Astrocyte of the spinal cord (primary cell): ENCODE measurements around the gene DNAJB12.
A peak's percentile ranks its signal among the peaks of the same experiment; 100 is the strongest.
"Not testable (repeated sequence)": the region's sequence is repeated elsewhere in the genome, so short reads cannot be mapped to it uniquely, and the experiment has no call there.

ENCODE experiments used
- DNase-seq: peaks from one replicate; pipeline ENCODE4 v3.0.0; 2011; ENCODE audit warnings: low read depth, low spot score
- H3K4me3 ChIP-seq: 2 replicates; pipeline ENCODE4 v1.5.1; 2011; ENCODE audit warnings: low read depth, mild to moderate bottlenecking, low read length, moderate library complexity
- CTCF ChIP-seq: IDR thresholded peaks from 2 replicates; pipeline ENCODE4 v1.5.1; 2012; ENCODE audit warnings: low read depth, mild to moderate bottlenecking, low read length, inconsistent platforms
- in situ Hi-C: cut with HindIII; loops from 2 replicates; pipeline ENCODE4 v1.10.0; 2017; ENCODE audit warnings: low sequenced_read_pairs

The DNAJB12 gene

GRCh38 chr10:72386916-72387586, 32.3 kb upstream of the DNAJB12 start:
- DNase-seq = no peak
- in situ Hi-C loops = no loop called here
- H3K4me3 ChIP-seq = no peak overlapping the region
- TF ChIP-seq CTCF = no peak

- in situ Hi-C loops = no loop called here
- no peak overlapping the region for H3K4me3 ChIP-seq
- no peak for DNase-seq
- no peak for TF ChIP-seq CTCF
Measured at GRCh38 chr10:72385724-72386123, 31.0 kb upstream of the DNAJB12 start.

- in situ Hi-C loops, H3K4me3 ChIP-seq, DNase-seq: not testable (repeated sequence)
Measured at GRCh38 chr10:72384982-72385381, 30.3 kb upstream of the DNAJB12 start.

- TF ChIP-seq CTCF = no peak
- DNase-seq = peak; percentile 17
- in situ Hi-C loops = no loop called here
- no peak overlapping the region for H3K4me3 ChIP-seq
Measured at GRCh38 chr10:72379776-72380175, 25.1 kb upstream of the DNAJB12 start.

GRCh38 chr10:72379062-72379461, 24.3 kb upstream of the DNAJB12 start:
- no peak for TF ChIP-seq CTCF
- DNase-seq = peak; percentile 46
- H3K4me3 ChIP-seq = no peak overlapping the region
- in situ Hi-C loops = no loop called here

GRCh38 chr10:72375585-72375984, 20.9 kb upstream of the DNAJB12 start:
- H3K4me3 ChIP-seq = no peak overlapping the region
- in situ Hi-C loops = no loop called here
- TF ChIP-seq CTCF = no peak
- DNase-seq = no peak

GRCh38 chr10:72375173-72375572, 20.5 kb upstream of the DNAJB12 start:
- in situ Hi-C loops = no loop called here
- no peak overlapping the region for H3K4me3 ChIP-seq
- no peak for DNase-seq
- TF ChIP-seq CTCF = peak; percentile 11
